ENCODE data around the gene SPSB4.

SPSB4 gene

GRCh38 chr3:141102372-141102771, 51.2 kb downstream of the SPSB4 start:
- no peak for TF ChIP-seq EZH2 (optimal IDR thresholded peaks at IDR 0.05; ENCODE audit: low read depth, low read length)
- no peak for TF ChIP-seq EZH2phosphoT487 (IDR thresholded peaks at IDR 0.05; ENCODE audit: low read length)
- TF ChIP-seq CTCF (IDR thresholded peaks at IDR 0.05; ENCODE audit: low read length) = no peak
- no peaks in the 10 kb centered on the region for H3K9me2 ChIP-seq (replicated peaks; ENCODE audit: insufficient read depth, low read length)
- H3K4me1 ChIP-seq (ENCODE audit: low read length) = no peaks in the 10 kb centered on the region
- H3K79me2 ChIP-seq (ENCODE audit: low read length) = no peaks in the 10 kb centered on the region
- no peak overlapping the region for H3K9ac ChIP-seq (ENCODE audit: low read length)
- no peak overlapping the region for H2AFZ ChIP-seq (ENCODE audit: low read length)
- no peaks in the 10 kb centered on the region for H3K36me3 ChIP-seq (replicated peaks; ENCODE audit: insufficient read depth, low read length)
- H3K4me3 ChIP-seq (ENCODE audit: low read length) = no peak overlapping the region
- H3K9me3 ChIP-seq (replicated peaks; ENCODE audit: insufficient read depth, low read length) = no peaks in the 10 kb centered on the region
- H3K4me2 ChIP-seq (ENCODE audit: low read depth, low read length) = no peak overlapping the region
- no peaks in the 10 kb centered on the region for H4K20me1 ChIP-seq (ENCODE audit: insufficient read depth, low read length)
- no peak overlapping the region for H3K27ac ChIP-seq (ENCODE audit: low read length)
- no peak for DNase-seq
- H3K27me3 ChIP-seq (replicated peaks; ENCODE audit: insufficient read depth, low read length) = no peaks in the 10 kb centered on the region
- no peaks in the 10 kb centered on the region for H3F3A ChIP-seq (ENCODE audit: insufficient read depth, low read length)

GRCh38 chr3:141103067-141103466, 51.9 kb downstream of the SPSB4 start:
- Histone ChIP-seq H3K27me3 (replicated peaks; ENCODE audit: insufficient read depth, low read length) (no peaks in the 10 kb centered on the region), H3K4me2 (ENCODE audit: low read depth, low read length) (no peak overlapping the region), H4K20me1 (ENCODE audit: insufficient read depth, low read length) (no peaks in the 10 kb centered on the region), H3K4me1 (ENCODE audit: low read length) (no peaks in the 10 kb centered on the region), H3K36me3 (replicated peaks; ENCODE audit: insufficient read depth, low read length) (no peaks in the 10 kb centered on the region), H3K4me3 (ENCODE audit: low read length) (no peak overlapping the region), H3F3A (ENCODE audit: insufficient read depth, low read length) (no peaks in the 10 kb centered on the region), H3K9me3 (replicated peaks; ENCODE audit: insufficient read depth, low read length) (no peaks in the 10 kb centered on the region), H2AFZ (ENCODE audit: low read length) (no peak overlapping the region), H3K79me2 (ENCODE audit: low read length) (no peaks in the 10 kb centered on the region), H3K9ac (ENCODE audit: low read length) (no peak overlapping the region), H3K9me2 (replicated peaks; ENCODE audit: insufficient read depth, low read length) (no peaks in the 10 kb centered on the region), H3K27ac (ENCODE audit: low read length) (no peak overlapping the region)
- DNase-seq = no peak
- no peak for TF ChIP-seq CTCF (IDR thresholded peaks at IDR 0.05; ENCODE audit: low read length)
- TF ChIP-seq EZH2phosphoT487 (IDR thresholded peaks at IDR 0.05; ENCODE audit: low read length) = no peak

- H3K4me1 ChIP-seq (ENCODE audit: low read length) = no peaks in the 10 kb centered on the region
- no peak for TF ChIP-seq EZH2 (optimal IDR thresholded peaks at IDR 0.05; ENCODE audit: low read depth, low read length)
- TF ChIP-seq CTCF (IDR thresholded peaks at IDR 0.05; ENCODE audit: low read length) = no peak
- TF ChIP-seq EZH2phosphoT487 (IDR thresholded peaks at IDR 0.05; ENCODE audit: low read length) = no peak
- H3K36me3 ChIP-seq (replicated peaks; ENCODE audit: insufficient read depth, low read length) = no peaks in the 10 kb centered on the region
These were observed 52.4 kb downstream of the SPSB4 start for GRCh38 chr3:141103503-141103902.

More at GRCh38 chr3:141103503-141103902, 52.4 kb downstream of the SPSB4 start:
- no peak for DNase-seq
- H3K27me3 ChIP-seq (replicated peaks; ENCODE audit: insufficient read depth, low read length) = no peaks in the 10 kb centered on the region
- H2AFZ ChIP-seq (ENCODE audit: low read length) = no peak overlapping the region
- H3K27ac ChIP-seq (ENCODE audit: low read length) = no peak overlapping the region
- H3K9me2 ChIP-seq (replicated peaks; ENCODE audit: insufficient read depth, low read length) = no peaks in the 10 kb centered on the region
- no peaks in the 10 kb centered on the region for H3K9me3 ChIP-seq (replicated peaks; ENCODE audit: insufficient read depth, low read length)
- H4K20me1 ChIP-seq (ENCODE audit: insufficient read depth, low read length) = no peaks in the 10 kb centered on the region
- H3K79me2 ChIP-seq (ENCODE audit: low read length) = no peaks in the 10 kb centered on the region
- H3K9ac ChIP-seq (ENCODE audit: low read length) = no peak overlapping the region
- no peak overlapping the region for H3K4me3 ChIP-seq (ENCODE audit: low read length)
- H3K4me2 ChIP-seq (ENCODE audit: low read depth, low read length) = no peak overlapping the region
- no peaks in the 10 kb centered on the region for H3F3A ChIP-seq (ENCODE audit: insufficient read depth, low read length)

All from MM.1S (cell line).